H1 (cell line): ENCODE measurements around the gene PAX8. TPM values are rescaled to one million over a fixed set of nuclear protein-coding genes. Genes with fewer than 3 reads are reported as not detected.

Experiments used
- EZH2 ChIP-seq: fragments of 200-600 bp; sonication (generic); IDR thresholded peaks from 2 replicates; pipeline ENCODE4 v1.7.1; 2012; ENCODE audit warnings: low read depth, mild to moderate bottlenecking, moderate library complexity, low read length, inconsistent platforms; ENCODE audit not compliant: severe bottlenecking
- MAX ChIP-seq: IDR thresholded peaks from 2 replicates; pipeline ENCODE4 v1.6.1; 2012; ENCODE audit warnings: inconsistent platforms
- polyA plus RNA-seq, 7 experiments: library from polyadenylated mRNA; depleted of rRNA in 3 of 7; stranded (reverse) in 5 of 7; unstranded in 2 of 7; fragments of >200 nt in 5 of 7; fragments of 200-250 nt in 2 of 7; gene quantifications; 1 replicate in 5 of 7; 2 replicates in 1 of 7; 4 replicates in 1 of 7; pipeline versions ENCODE4 v1.2.1 to v1.2.3, GENCODE V29; 2011 to 2013; ENCODE audit warnings: missing spikeins in 2 of 7, mixed read lengths in 2 of 7
- total RNA-seq: library from RNA; stranded (reverse); fragmentation: NEBNext Ultra II Directional; extraction: Animal tissue kit (Norgen Biotek cat#: 25700); gene quantifications from 2 replicates; pipeline ENCODE4 v1.2.1, GENCODE V29; 2021

Gene PAX8
- total and polyA plus RNA-seq, 2 of the 8 experiments (the other 6 are each of a cell fraction or from before 2014, with no cell fraction given), result 0.02 TPM; not detected in 1

- TF ChIP-seq EZH2 (no peak), MAX (no peak)
Measured at GRCh38 chr2:113186433-113186796, 92.3 kb downstream of the PAX8 start (continued).
